SK-N-SH (cell line): Measurements from ENCODE around the gene CD81.

ENCODE experiments used
- CTCF ChIP-seq: fragments of 200-600 bp; sonication (generic); IDR thresholded peaks from 2 replicates; pipeline ENCODE4 v1.6.1; 2017; ENCODE audit warnings: antibody characterized with exemption, mild to moderate bottlenecking, moderate library complexity
- GABPA ChIP-seq: IDR thresholded peaks from 2 replicates; pipeline ENCODE4 v1.4.0; 2012; ENCODE audit warnings: low read depth, mild to moderate bottlenecking
- MAX ChIP-seq: IDR thresholded peaks from 2 replicates; pipeline ENCODE4 v1.4.0; 2012; ENCODE audit warnings: low read depth
- POLR2AphosphoS5 ChIP-seq: IDR thresholded peaks from 2 replicates; pipeline ENCODE4 v1.6.1; 2012; ENCODE audit warnings: low read depth, low read length
- USF1 ChIP-seq: IDR thresholded peaks from 2 replicates; pipeline ENCODE4 v1.4.0; 2012; ENCODE audit warnings: low read depth, borderline replicate concordance
- YY1 ChIP-seq: IDR thresholded peaks from 2 replicates; pipeline ENCODE4 v1.4.0; 2012; ENCODE audit warnings: low read depth, mild to moderate bottlenecking

- no peak for TF ChIP-seq POLR2AphosphoS5
- TF ChIP-seq CTCF = no peak
- TF ChIP-seq MAX = no peak
- no peak for TF ChIP-seq YY1
- no peak for TF ChIP-seq USF1
- TF ChIP-seq GABPA = no peak
Measured at GRCh38 chr11:2442589-2442988, 65.5 kb downstream of the CD81 start.
